ENCODE results near the gene FGF12. TPM values are rescaled to one million over a fixed set of nuclear protein-coding genes. Genes with fewer than 3 reads are reported as not detected.

The FGF12 gene
- total RNA-seq, 1 donor from 2014 or later = 7.0 TPM

DNA sequence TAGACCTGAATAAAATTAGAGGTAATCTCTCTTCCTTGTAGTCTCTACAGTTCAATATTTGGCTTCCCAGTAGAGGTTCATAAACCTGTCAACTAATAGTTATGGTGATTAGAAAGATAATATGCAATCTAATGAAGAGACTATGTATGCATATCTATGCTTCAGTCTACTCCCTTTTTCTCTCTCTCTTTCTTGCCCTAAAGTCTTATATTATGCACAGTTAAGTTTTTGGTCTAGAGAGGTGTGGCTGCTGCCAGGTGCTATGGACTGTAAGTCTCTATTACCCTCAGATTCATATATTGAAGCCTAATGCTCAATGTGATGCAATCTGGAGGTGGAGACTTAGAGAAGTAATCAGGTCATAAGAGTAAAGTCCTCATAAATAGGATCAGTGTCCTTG lies 413.7 kb downstream of the FGF12 start:
- H2AFZ ChIP-seq (replicated peaks) = no peak overlapping the region
- H3K27ac ChIP-seq = no peak overlapping the region
- no peaks in the 10 kb centered on the region for H3K9me3 ChIP-seq (ENCODE audit: low read depth)
- Mint-ChIP-seq H3K27me3 (ENCODE audit: insufficient read depth, low read depth) (no peaks in the 10 kb centered on the region), H3K36me3 (peaks cover 15% of the 10 kb centered on the region), H3K27ac (no peak overlapping the region), H3K9me3 (peaks cover 3% of the 10 kb centered on the region), H3K4me3 (no peak overlapping the region), H3K4me1 (no peaks in the 10 kb centered on the region)
- no peak overlapping the region for H3K4me2 ChIP-seq
- H3F3A ChIP-seq (ENCODE audit: low read depth) = no peaks in the 10 kb centered on the region
- no peak for DNase-seq (ENCODE audit: low spot score)
- no peaks in the 10 kb centered on the region for H4K20me1 ChIP-seq (ENCODE audit: low read depth)
- H3K27me3 ChIP-seq = no peaks in the 10 kb centered on the region
- TF ChIP-seq EZH2phosphoT487 (IDR thresholded peaks at IDR 0.05) = no peak
- TF ChIP-seq EZH2 (IDR thresholded peaks at IDR 0.05) = no peak
- TF ChIP-seq, protein P1, sequence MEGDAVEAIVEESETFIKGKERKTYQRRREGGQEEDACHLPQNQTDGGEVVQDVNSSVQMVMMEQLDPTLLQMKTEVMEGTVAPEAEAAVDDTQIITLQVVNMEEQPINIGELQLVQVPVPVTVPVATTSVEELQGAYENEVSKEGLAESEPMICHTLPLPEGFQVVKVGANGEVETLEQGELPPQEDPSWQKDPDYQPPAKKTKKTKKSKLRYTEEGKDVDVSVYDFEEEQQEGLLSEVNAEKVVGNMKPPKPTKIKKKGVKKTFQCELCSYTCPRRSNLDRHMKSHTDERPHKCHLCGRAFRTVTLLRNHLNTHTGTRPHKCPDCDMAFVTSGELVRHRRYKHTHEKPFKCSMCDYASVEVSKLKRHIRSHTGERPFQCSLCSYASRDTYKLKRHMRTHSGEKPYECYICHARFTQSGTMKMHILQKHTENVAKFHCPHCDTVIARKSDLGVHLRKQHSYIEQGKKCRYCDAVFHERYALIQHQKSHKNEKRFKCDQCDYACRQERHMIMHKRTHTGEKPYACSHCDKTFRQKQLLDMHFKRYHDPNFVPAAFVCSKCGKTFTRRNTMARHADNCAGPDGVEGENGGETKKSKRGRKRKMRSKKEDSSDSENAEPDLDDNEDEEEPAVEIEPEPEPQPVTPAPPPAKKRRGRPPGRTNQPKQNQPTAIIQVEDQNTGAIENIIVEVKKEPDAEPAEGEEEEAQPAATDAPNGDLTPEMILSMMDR (IDR thresholded peaks at IDR 0.05) = no peak
- no peaks in the 10 kb centered on the region for H3K36me3 ChIP-seq
- no peak overlapping the region for H3K9ac ChIP-seq
- H3K79me2 ChIP-seq (ENCODE audit: low read depth) = no peaks in the 10 kb centered on the region
- no peaks in the 10 kb centered on the region for H3K4me1 ChIP-seq
- H3K4me3 ChIP-seq = no peak overlapping the region

GRCh38 chr3:192307631-192308030 lies 419.7 kb downstream of the FGF12 start:
- no peaks in the 10 kb centered on the region for H3K9me3 Mint-ChIP-seq
- H3K79me2 ChIP-seq (ENCODE audit: low read depth) = no peaks in the 10 kb centered on the region
- no peak for TF ChIP-seq EZH2phosphoT487 (IDR thresholded peaks at IDR 0.05)
- TF ChIP-seq, protein P1 (IDR thresholded peaks at IDR 0.05) = no peak
- no peak for TF ChIP-seq EZH2 (IDR thresholded peaks at IDR 0.05)
- H3K27me3 ChIP-seq = no peaks in the 10 kb centered on the region
- no peak overlapping the region for H3K9ac ChIP-seq
- H4K20me1 ChIP-seq (ENCODE audit: low read depth) = no peaks in the 10 kb centered on the region
- H3K4me1 Mint-ChIP-seq = peaks cover 2% of the 10 kb centered on the region
- H3K36me3 ChIP-seq = no peaks in the 10 kb centered on the region
- H3K4me2 ChIP-seq = no peak overlapping the region
- no peaks in the 10 kb centered on the region for H3F3A ChIP-seq (ENCODE audit: low read depth)
- no peak overlapping the region for H2AFZ ChIP-seq (replicated peaks)
- H3K4me3 ChIP-seq = no peak overlapping the region
- H3K4me1 ChIP-seq = peaks cover 5% of the 10 kb centered on the region
- no peak overlapping the region for H3K4me3 Mint-ChIP-seq
- peaks cover 2% of the 10 kb centered on the region for H3K36me3 Mint-ChIP-seq
- H3K27ac Mint-ChIP-seq = no peak overlapping the region
- H3K9me3 ChIP-seq (ENCODE audit: low read depth) = no peaks in the 10 kb centered on the region
- no peak for DNase-seq (ENCODE audit: low spot score)
- H3K27ac ChIP-seq = no peak overlapping the region
- no peaks in the 10 kb centered on the region for H3K27me3 Mint-ChIP-seq (ENCODE audit: insufficient read depth, low read depth)

GRCh38 chr3:192303235-192303634 lies 424.1 kb downstream of the FGF12 start:
- TF ChIP-seq, protein P1 (IDR thresholded peaks at IDR 0.05) = no peak
- no peak for TF ChIP-seq EZH2phosphoT487 (IDR thresholded peaks at IDR 0.05)
- no peak for TF ChIP-seq EZH2 (IDR thresholded peaks at IDR 0.05)
- Histone ChIP-seq H3K36me3 (no peaks in the 10 kb centered on the region), H3K9ac (no peak overlapping the region), H3F3A (ENCODE audit: low read depth) (no peaks in the 10 kb centered on the region), H3K9me3 (ENCODE audit: low read depth) (no peaks in the 10 kb centered on the region), H3K4me3 (no peak overlapping the region), H2AFZ (replicated peaks) (no peak overlapping the region), H4K20me1 (ENCODE audit: low read depth) (no peaks in the 10 kb centered on the region), H3K27ac (no peak overlapping the region), H3K27me3 (no peaks in the 10 kb centered on the region), H3K79me2 (ENCODE audit: low read depth) (no peaks in the 10 kb centered on the region), H3K4me1 (peaks cover 5% of the 10 kb centered on the region), H3K4me2 (no peak overlapping the region)
- DNase-seq (ENCODE audit: low spot score) = peak; percentile 40
- Mint-ChIP-seq H3K27me3 (ENCODE audit: insufficient read depth, low read depth) (peaks cover 3% of the 10 kb centered on the region), H3K9me3 (peaks cover 3% of the 10 kb centered on the region), H3K4me3 (no peak overlapping the region), H3K4me1 (peaks cover 2% of the 10 kb centered on the region), H3K27ac (no peak overlapping the region), H3K36me3 (peaks cover 11% of the 10 kb centered on the region)
